Parathyroid adenoma (tissue), 2 donors: ENCODE data around the gene ASAP3.

Source experiments
- H2AFZ ChIP-seq: fragments of 300-600 bp; sonication (generic); one replicate; pipeline ENCODE4 v1.7.0; 2017; ENCODE audit warnings: antibody characterized with exemption, mild to moderate bottlenecking
- H3K27ac ChIP-seq: fragments of 300-600 bp; sonication (generic); one replicate; pipeline ENCODE4 v1.7.0; 2017
- H3K27me3 ChIP-seq: fragments of 300-600 bp; sonication (generic); one replicate; pipeline ENCODE4 v1.7.0; 2017; ENCODE audit warnings: low read length; ENCODE audit not compliant: control insufficient read depth, insufficient read depth
- H3K36me3 ChIP-seq: fragments of 300-600 bp; sonication (generic); one replicate; pipeline ENCODE4 v1.7.0; 2017; ENCODE audit warnings: low read length; ENCODE audit not compliant: control insufficient read depth, insufficient read depth
- H3K4me1 ChIP-seq: fragments of 300-600 bp; sonication (generic); one replicate; pipeline ENCODE4 v1.7.0; 2017; ENCODE audit warnings: control low read depth
- H3K4me2 ChIP-seq: fragments of 300-600 bp; sonication (generic); one replicate; pipeline ENCODE4 v1.7.0; 2017; ENCODE audit warnings: low read length
- H3K4me3 ChIP-seq: fragments of 300-600 bp; sonication (generic); one replicate; pipeline ENCODE4 v1.7.0; 2017; ENCODE audit warnings: low read depth, low read length
- H3K79me2 ChIP-seq: fragments of 300-600 bp; sonication (generic); one replicate; pipeline ENCODE4 v1.7.0; 2017; ENCODE audit warnings: control low read depth
- H3K9ac ChIP-seq: fragments of 300-600 bp; sonication (generic); one replicate; pipeline ENCODE4 v1.7.0; 2017; ENCODE audit warnings: mild to moderate bottlenecking
- H3K9me3 ChIP-seq: fragments of 300-600 bp; sonication (generic); one replicate; pipeline ENCODE4 v1.7.0; 2017; ENCODE audit warnings: low read length; ENCODE audit not compliant: control insufficient read depth
- CTCF ChIP-seq: fragments of 300-600 bp; sonication (generic); IDR thresholded peaks from one replicate; pipeline ENCODE4 v1.7.0; 2017; ENCODE audit warnings: antibody characterized with exemption, mild to moderate bottlenecking
- donor health status: primary hyperparathyroidism.

Gene ASAP3

DNA sequence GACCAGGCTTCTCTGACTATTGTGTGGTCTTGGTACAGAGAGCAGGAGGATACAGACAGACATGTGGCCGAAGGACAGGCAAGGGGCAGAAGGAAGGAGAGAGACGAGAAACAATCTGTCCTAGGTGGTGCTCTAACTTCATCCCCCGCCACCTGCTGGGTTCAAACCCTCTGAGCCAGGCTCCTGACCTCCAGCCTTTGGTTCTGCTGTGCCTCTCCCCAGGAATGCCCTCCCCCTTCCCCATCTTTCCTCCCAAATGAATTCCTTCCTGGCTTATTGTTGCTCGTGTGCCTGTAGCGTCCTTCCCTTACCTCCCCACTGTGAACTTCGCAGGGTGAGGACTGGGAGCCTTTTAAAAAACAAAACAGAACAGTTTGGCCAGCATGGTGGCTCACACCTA, 64.8 kb downstream of the ASAP3 start:
- H3K36me3 ChIP-seq, result no peaks in the 10 kb centered on the region
- no peak overlapping the region for H2AFZ ChIP-seq
- no peaks in the 10 kb centered on the region for H3K4me1 ChIP-seq
- H3K79me2 ChIP-seq, result no peaks in the 10 kb centered on the region
- H3K4me2 ChIP-seq, result no peak overlapping the region
- no peaks in the 10 kb centered on the region for H3K27me3 ChIP-seq
- no peak for TF ChIP-seq CTCF
- no peak overlapping the region for H3K4me3 ChIP-seq
- no peak overlapping the region for H3K9ac ChIP-seq
- H3K9me3 ChIP-seq, result no peaks in the 10 kb centered on the region
- no peak overlapping the region for H3K27ac ChIP-seq

- H3K79me2 ChIP-seq, result no peaks in the 10 kb centered on the region
- no peak for TF ChIP-seq CTCF
- H3K27me3 ChIP-seq, result no peaks in the 10 kb centered on the region
- H3K4me2 ChIP-seq, result no peak overlapping the region
- H3K9me3 ChIP-seq, result no peaks in the 10 kb centered on the region
- no peak overlapping the region for H3K9ac ChIP-seq
- H2AFZ ChIP-seq, result no peak overlapping the region
- H3K4me1 ChIP-seq, result no peaks in the 10 kb centered on the region
- no peaks in the 10 kb centered on the region for H3K36me3 ChIP-seq
- H3K4me3 ChIP-seq, result no peak overlapping the region
- no peak overlapping the region for H3K27ac ChIP-seq
Observed at GRCh38 chr1:23417570-23417969, 66.4 kb downstream of the ASAP3 start.

DNA sequence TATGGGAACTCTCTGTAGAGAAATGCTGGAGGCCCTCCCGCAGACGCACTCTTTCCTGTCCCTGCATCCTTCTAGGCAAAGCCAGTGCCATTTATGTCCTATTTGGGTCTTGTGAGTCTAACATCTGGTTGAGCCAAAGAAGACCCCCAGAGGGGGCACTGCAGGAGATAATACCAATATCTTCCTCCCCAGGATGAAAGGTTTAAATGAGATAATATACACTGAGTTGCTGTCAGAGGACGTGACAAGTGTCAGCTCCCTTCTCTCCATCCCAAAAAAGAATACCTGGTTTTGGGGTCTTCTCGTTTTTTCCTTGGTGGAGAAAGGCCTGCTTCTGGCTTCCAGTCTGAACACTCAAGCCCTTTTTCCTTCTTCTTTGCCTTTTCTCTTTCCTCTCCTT, 67.0 kb downstream of the ASAP3 start:
- H3K4me3 ChIP-seq, result no peak overlapping the region
- H3K36me3 ChIP-seq, result no peaks in the 10 kb centered on the region
- H2AFZ ChIP-seq, result no peak overlapping the region
- H3K27ac ChIP-seq, result no peak overlapping the region
- no peaks in the 10 kb centered on the region for H3K4me1 ChIP-seq
- no peak overlapping the region for H3K9ac ChIP-seq
- no peaks in the 10 kb centered on the region for H3K9me3 ChIP-seq
- no peak overlapping the region for H3K4me2 ChIP-seq
- no peaks in the 10 kb centered on the region for H3K79me2 ChIP-seq
- no peak for TF ChIP-seq CTCF
- H3K27me3 ChIP-seq, result no peaks in the 10 kb centered on the region

- Histone ChIP-seq H3K36me3 (no peaks in the 10 kb centered on the region), H3K79me2 (no peaks in the 10 kb centered on the region), H3K4me1 (peaks cover 4% of the 10 kb centered on the region), H3K27me3 (no peaks in the 10 kb centered on the region), H3K27ac (no peak overlapping the region), H3K9ac (no peak overlapping the region), H2AFZ (no peak overlapping the region), H3K4me2 (no peak overlapping the region), H3K4me3 (no peak overlapping the region), H3K9me3 (no peaks in the 10 kb centered on the region)
- no peak for TF ChIP-seq CTCF
Observed at GRCh38 chr1:23408797-23409290, 75.1 kb downstream of the ASAP3 start.

DNA sequence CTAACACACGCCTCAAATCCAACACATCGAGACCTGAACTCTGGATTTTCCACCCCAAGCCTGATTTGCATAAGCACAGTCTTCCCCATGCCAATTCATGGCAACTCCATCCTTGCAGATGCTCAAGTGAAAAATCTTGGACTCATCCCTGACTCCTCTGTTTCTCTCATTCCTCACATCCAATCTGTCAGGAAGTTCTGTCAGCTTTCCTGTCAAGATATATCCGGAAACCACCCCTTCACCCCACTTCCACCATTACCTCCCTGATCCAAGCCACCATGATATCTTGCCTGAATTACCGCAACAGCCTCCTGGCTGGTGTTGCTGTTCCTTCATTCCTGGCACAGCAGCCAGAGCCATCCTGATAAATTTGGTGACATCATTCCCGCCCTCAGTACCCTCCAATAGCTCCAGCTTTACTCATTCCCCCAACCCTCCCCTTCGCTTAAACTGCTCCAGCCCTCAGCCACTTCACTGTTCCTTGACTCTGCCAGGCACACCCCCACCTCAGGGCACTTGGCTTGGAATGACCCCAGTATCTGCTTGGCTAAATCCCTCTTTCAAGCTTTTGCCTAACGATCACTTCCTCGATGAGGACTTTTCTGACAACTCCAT, 76.9 kb downstream of the ASAP3 start:
- Histone ChIP-seq H3K4me1 (peaks cover 7% of the 10 kb centered on the region), H3K79me2 (no peaks in the 10 kb centered on the region), H3K4me3 (no peak overlapping the region), H3K36me3 (no peaks in the 10 kb centered on the region), H3K27ac (no peak overlapping the region), H3K9me3 (no peaks in the 10 kb centered on the region), H3K9ac (no peak overlapping the region), H3K27me3 (no peaks in the 10 kb centered on the region), H3K4me2 (no peak overlapping the region), H2AFZ (no peak overlapping the region)
- TF ChIP-seq CTCF, result no peak
